NCI-H2029 treated with DMSO at 0.1 percent for 48 hours (cell line): ENCODE results near the gene NPAS3.

Source experiments
- DNase-seq: peaks from one replicate; lab custom pipeline; 2025; lab: John Stamatoyannopoulos, UW

The NPAS3 gene

GRCh38 chr14:33016613-33017012 lies 77.9 kb downstream of the NPAS3 start:
- DNase-seq = no peak

GRCh38 chr14:33017016-33017415 lies 78.3 kb downstream of the NPAS3 start:
- no peak for DNase-seq

DNA sequence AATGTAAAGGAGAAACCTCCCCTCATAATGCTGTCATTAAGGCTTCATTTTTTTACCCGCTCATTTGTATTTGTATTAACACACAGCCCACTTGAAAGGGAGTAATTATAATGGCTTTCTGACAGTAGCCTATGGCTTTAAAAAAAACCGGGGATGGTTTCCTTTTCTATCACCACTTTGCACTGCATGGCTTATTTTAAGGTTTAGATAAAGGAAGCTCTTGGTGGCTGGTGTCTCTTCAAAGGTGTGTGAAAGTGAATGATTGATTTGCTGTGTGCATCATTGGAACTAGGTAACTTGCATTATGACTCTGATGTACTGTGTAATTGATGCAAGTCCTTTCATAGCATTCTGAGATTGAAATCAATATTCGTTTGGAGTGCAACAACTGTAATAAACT lies 80.7 kb downstream of the NPAS3 start:
- no peak for DNase-seq

DNA sequence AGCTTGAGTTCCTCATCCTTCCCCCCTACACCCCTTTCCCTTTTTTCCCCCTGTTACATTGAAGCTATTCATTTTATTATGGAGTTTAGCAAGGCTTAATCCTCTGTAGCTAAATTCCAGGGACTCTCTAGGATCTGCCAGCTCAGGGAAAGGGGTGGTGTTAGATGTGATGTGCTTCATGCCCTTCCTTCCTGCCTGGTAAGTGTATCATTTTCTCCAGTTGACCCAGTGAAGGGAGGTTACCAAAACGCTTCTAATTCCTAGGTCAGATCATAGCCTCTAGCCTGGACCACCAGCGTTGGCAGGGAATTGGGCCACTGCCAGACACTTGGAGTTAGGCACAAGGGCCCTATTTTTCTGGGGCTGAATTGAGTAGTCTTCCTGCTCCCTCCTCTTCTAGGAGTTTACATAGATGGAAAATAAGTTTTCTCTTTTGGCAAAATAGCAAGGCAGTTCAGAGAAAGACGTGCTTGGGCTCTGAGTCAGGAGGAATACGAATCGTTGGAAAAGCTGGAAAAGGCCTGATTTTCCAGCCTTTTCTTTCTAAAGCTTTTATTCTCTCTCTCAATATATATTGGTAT lies 88.3 kb downstream of the NPAS3 start:
- DNase-seq = no peak

- DNase-seq = no peak
Observed at GRCh38 chr14:33029511-33029910, 90.8 kb downstream of the NPAS3 start.

DNA sequence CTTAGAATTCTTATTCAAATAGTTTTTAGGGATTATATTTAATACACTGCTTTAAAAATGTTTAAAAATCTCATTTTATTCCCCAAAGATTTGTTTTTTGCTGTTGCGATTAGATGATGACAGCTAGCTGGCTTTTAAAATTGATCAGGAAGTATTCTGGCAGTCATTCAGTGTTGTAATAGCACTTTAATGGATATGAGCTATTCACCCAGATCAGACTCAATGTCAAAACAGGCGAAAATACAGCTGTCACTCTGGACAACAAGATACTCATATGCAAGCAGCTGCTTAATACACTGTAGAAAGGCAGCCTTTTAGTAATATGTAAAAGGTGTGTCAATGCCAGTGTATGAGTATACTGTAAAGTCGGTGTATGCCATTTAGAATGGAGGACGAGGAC lies 91.7 kb downstream of the NPAS3 start:
- no peak for DNase-seq

DNA sequence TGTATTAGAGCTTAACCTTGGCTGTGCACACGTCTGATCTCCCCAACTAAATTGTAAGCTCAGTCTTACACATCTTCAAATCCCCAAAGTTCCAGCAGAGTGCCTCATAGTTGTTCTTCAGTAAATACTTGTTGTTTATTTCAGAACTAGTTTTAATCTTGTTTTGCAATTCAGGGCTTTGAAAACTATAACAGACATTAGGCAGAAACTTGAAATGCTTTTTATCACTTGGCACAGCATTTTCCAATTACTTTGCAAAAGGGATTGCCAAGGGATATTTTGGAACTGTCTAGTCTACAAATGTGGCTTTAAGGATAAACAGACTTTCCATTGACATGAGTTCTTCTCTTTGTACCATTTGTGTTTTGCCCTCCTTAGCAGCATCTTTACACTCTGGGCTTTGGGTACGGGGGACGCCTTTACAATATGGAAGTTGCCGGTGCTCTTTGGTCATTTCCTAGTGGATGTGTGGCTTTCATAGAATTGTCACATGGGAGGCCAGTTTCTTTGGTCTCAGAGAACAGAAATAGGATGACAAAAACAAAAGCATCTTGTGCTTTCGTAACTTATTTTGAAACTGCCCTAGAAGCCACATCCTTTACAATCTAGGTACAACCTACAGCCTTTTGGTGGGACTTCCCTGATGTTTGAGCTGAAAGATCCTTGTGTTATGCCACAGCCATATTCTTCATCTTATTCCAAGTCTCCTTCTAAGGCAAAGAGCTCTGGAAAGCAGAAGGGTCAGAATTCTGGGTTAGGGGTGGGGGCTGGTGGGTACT lies 96.9 kb downstream of the NPAS3 start:
- no peak for DNase-seq

- DNase-seq = no peak
Observed at GRCh38 chr14:33039311-33039710, 100.6 kb downstream of the NPAS3 start.

GRCh38 chr14:33040372-33041140 lies 101.9 kb downstream of the NPAS3 start:
- no peak for DNase-seq

DNA sequence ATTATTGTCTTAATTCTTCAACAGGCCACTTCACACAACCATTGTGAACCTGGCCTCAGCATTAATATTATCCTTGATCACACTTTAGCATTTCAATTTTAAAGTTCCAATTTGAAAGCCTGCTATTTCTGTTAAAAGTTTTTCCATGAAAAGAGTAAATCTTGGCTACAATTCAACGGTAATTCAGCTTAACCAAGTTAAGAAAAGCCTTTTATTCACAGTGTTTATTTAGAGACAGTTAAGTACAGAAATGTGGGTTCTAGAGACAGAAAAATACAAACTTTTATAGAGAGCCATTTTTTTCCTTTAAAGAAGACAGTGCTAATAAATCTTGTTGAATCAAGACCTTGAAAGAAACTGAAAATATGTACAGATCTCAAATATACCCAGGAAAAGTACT lies 103.9 kb downstream of the NPAS3 start:
- DNase-seq = no peak

DNA sequence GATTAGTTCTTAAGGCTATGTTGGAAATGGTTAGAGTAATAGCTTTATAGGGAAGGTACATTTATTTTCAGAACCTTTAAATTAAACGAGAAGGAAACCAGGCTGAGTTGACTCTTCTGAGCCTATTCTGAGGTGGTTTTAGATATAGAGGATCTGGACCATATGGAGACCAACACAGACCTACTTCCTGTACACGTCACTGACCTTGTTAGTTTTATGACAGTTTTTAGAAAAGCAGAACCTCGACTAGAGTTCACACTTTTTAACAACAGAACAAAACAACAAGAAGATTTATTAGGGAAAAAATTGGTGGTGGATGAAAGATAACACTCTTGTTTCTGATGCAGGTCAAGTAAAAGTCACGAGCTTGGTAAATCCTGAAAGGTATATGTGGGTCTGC lies 107.1 kb downstream of the NPAS3 start:
- DNase-seq = no peak

DNA sequence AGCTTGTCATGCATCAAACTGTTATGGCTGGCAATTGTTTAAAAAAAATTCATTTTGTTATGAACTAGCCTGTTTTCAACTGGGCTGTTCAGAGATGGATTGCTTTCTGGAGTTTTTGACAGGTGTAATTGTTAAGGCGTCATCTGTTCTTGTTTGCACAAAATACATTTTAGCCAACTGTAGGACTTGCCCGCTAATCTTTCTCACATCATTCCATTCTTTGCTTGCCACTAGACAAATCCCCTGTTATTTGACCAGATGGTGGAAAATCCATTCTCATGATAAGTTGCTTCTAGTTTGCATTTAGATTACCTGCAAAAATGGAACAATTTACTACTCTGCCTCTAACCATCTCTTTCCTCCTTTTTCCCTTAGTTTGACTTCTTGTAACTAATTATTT lies 114.3 kb downstream of the NPAS3 start:
- no peak for DNase-seq

DNA sequence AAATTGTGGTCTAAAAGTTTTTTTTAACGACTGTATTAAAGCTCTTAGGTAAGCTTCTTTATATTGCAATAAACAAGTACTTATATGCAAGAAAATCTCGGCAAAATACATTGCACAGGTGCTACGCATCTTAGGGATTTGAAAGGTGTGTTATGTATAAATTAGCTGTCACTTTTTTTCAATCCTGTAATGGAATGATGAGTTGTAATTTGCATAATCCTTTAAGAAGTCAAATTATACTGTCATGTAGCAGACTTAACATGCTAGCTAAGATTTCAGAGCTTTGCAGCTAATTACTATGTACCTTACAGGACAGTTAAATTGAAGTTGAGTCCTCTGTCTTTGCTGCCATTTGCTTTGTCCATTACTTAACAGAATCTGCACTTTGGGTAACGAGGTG lies 117.5 kb downstream of the NPAS3 start:
- DNase-seq = no peak

- DNase-seq = peak; percentile 67
Observed at GRCh38 chr14:33057585-33057984, 118.9 kb downstream of the NPAS3 start.

GRCh38 chr14:33061667-33062325 lies 123.1 kb downstream of the NPAS3 start:
- DNase-seq = no peak

GRCh38 chr14:33062476-33062875 lies 123.8 kb downstream of the NPAS3 start:
- peak; percentile 78 for DNase-seq

- no peak for DNase-seq
Observed at GRCh38 chr14:33062881-33063280, 124.2 kb downstream of the NPAS3 start.

DNA sequence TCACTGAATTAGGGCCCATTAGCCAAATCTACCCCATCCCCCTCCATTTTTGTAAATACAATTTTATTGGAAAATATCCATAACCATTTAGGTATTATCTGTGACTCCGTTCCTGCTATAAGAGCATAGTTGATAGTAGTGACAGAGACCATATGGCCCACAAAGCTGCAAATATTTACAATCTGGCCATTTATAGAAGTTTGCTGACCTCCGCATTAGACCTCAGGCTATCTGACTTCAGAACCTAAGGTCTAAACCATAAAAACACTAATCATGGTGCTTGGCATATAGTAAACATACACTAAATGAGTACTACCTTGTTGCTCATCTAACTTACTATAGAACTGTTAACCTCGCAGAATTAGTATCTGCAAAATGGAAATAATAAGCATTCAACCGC lies 124.8 kb downstream of the NPAS3 start:
- no peak for DNase-seq

DNA sequence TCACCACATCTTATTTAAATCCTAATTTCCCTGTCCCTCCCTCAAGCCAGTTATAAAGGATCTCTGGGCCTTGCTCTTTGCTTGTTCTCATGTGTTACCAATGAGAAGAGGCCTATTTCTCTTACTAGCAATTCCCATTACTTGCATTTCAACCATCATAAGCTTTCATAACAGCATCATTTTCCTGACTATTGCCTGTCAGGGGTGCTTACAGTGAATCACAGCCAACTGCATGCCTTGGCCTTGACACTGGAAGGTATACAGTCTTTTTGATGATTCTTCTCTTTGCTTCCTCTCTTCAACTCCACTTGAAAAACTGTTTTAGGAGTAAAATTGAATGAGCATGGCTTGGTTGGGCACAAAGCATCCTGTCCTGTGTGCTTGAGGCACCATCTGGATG lies 127.0 kb downstream of the NPAS3 start:
- DNase-seq = no peak

- no peak for DNase-seq
Observed at GRCh38 chr14:33068040-33068439, 129.4 kb downstream of the NPAS3 start.

DNA sequence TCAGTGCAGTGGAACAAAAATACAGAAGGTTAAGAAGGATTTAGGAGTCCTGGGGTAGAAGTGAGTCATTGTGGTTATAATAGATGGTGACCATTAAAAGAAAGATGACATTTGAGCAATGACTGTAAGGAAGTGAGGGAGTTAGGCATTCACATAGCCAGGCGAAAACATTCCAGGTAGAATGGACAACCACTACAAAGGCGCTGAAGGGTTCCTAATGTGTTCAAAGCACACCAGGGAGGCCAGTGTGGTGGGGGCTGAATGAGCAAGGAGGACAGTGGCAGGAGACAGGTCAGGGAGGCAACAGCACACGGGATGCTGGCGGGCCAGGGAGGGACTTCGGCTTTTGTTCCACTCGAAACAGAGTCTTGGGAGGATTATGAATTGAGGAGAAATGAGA lies 129.9 kb downstream of the NPAS3 start:
- DNase-seq = no peak

DNA sequence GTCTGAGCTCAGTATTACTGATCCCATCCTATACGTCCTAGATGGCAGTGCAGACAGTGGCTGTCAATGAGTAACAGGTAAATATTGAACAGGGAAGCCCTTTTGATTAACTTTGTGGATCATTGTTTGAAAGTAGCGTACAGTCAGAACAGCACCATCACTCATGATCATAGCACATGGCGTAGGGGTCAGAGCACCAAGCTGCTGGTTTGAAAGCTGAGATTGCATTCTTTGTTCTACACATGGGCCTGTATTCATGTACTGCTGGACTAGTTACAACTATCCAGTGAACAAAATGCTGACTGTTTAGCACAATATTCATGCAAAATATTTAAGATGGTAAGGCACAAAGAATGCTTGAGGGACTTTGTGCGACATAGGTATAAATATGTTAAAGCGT lies 131.8 kb downstream of the NPAS3 start:
- no peak for DNase-seq

- no peak for DNase-seq
Observed at GRCh38 chr14:33073023-33073422, 134.3 kb downstream of the NPAS3 start.
